ENCODE results near the gene KLHL6.
"Not testable (repeated sequence)": the region's sequence is repeated elsewhere in the genome, so short reads cannot be mapped to it uniquely, and the experiment has no call there.

The KLHL6 gene, protein sequence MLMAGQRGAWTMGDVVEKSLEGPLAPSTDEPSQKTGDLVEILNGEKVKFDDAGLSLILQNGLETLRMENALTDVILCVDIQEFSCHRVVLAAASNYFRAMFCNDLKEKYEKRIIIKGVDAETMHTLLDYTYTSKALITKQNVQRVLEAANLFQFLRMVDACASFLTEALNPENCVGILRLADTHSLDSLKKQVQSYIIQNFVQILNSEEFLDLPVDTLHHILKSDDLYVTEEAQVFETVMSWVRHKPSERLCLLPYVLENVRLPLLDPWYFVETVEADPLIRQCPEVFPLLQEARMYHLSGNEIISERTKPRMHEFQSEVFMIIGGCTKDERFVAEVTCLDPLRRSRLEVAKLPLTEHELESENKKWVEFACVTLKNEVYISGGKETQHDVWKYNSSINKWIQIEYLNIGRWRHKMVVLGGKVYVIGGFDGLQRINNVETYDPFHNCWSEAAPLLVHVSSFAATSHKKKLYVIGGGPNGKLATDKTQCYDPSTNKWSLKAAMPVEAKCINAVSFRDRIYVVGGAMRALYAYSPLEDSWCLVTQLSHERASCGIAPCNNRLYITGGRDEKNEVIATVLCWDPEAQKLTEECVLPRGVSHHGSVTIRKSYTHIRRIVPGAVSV

DNA sequence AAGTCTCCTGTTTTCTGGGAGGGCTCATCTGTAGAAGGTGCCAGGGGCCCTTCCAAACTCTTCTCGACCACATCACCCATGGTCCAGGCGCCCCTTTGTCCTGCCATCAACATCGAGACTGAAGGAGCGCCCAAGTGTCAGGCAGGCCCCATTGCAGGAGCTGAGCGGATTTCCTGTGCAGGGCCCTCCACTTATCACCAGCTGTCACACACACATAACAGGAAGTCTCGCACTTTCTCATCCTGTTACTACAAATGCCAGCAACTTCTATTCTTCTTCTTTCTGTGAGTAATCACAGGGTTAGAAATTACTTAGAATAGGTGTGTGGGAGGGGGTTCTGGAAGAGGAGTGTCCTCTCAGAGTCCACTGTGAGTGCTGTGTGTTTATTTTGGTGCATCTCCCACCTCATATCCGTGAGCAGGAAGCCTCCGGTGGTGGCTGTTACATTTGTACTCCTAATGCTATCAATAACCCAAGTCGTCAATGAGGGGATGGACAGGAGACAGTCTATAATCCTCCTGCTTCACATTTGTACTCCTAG, at the start of gene KLHL6:
Gene KLHL6, minus strand, starts transcription at position 166 of the 541 bp plus-strand sequence. Its CDS starts 53 bp downstream, at position 113.
- DNase-seq: no peak

DNA sequence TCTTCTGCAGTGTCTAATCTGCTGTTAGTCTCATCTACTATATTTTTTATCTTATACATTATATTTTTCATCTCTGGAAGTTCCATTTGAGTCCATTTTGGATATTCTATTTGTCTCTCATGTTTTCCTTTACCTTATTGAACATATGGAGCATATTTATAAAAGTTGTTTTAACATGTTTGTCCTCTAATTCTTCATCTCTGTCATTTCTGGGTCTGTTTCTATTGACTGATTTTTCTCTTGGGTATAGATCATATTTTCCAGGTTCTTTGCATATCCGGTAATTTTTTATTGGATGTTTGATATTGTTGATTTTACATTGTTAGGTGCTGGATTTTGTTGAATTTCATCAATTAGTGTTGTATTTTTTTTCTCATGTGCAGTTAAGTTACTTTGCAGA, 42.5 kb upstream of the KLHL6 start:
- no peak for DNase-seq

DNA sequence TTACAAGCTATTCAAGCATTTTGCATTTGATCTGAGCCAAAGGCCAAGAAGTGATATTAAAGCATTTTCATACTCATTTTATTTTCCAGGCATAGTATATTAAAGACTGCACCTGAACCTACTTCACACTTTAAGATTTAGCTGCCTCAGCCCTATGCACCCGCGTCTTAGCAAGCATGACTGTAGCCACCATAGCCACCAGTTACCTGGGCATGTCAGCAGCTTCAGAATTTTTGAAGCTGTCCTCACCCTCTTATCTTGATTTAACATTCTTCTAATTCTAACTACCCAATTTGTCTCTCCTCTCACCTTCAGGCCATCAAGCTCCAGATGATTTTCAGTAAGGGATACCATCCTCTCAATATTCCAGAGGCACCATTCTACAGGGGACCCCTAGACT, 39.1 kb upstream of the KLHL6 start:
- no peak for DNase-seq

DNA sequence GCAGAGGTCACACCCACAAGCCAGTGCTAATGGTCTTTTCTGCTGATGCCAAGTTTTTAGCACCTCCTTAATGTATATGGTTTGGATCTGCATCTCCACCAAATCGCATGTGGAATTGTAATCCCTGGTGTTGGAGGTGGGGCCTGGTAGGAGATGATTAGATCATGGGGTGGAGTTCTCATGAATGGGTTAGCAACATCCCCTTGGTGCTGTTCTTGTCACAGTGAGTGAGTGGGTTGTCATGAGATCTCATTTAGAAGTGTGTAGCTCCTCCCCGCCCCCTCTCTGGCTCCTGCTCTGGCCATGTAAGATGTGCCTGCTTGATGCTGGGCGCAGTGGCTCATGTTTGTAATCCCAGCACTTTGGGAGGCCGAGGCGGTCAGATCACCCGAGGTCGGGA, 37.3 kb upstream of the KLHL6 start:
- DNase-seq: no peak

DNA sequence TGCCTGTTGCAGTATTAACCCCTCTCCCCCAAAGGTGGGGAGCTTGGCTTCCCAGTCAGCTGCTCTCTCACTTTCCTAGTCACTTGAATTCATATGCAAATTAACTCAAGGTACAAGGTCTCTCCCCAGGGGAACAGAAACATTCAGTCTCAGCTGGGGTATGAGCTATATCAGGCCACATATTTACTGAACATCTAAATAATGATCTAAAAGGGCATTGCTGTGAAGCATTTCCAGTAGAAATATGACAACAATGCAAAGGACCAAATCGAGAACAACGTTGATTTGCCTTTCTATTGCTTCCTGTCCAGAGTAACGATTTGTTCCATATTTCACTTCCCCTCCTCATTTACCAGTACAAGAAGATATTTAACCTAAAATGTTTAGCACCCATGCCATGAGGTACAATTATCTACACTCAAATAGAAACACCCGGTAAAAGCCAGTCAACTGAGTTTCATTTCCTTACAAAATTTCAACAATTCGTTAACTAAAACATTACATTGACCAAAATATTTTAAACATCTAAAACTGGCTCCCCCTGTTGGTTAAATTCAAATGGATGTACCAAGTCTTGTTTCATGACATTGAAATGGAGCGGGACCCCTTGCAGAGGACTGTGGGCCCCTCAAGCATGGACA, 36.5 kb upstream of the KLHL6 start:
- DNase-seq: no peak

DNA sequence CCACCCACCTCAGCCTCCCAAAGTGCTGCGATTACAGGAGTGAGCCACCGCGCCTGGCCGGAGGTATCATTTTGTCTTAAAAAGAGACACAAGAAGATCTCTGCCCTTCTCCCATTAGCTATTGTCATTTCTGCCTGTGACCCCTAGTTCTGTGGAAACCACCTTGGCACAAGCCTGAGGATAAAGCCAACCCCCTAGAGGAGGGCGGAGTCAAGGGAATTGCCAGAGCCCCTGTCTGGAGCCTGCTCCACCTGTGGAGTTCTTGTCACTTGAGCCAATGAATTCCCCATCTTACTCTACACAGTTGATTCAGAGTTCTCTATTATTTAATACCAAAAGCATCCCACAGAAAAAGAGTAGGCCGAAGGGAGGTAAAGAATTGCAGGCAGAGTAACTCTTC, 34.9 kb upstream of the KLHL6 start:
- no peak for DNase-seq

DNA sequence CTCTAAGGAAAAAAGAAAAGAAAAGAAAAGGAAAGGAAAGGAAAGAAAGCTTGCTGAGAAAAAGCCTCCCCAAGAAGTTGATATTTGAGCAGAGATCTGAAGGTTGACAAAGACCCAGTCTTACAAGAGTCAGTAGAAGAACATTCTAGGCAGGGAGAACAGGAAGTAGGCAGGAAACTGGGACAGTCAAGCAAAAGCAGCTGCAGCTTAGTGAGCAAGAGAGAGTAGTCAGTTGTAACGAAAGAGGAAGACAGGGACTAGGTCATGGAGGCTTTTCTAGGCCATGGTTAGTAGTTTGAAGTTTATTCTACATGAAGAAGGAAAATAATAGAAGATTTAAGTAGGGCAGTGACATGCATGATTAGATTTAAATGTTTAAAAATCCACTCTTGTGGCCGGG, 31.8 kb upstream of the KLHL6 start:
- DNase-seq: no peak

DNA sequence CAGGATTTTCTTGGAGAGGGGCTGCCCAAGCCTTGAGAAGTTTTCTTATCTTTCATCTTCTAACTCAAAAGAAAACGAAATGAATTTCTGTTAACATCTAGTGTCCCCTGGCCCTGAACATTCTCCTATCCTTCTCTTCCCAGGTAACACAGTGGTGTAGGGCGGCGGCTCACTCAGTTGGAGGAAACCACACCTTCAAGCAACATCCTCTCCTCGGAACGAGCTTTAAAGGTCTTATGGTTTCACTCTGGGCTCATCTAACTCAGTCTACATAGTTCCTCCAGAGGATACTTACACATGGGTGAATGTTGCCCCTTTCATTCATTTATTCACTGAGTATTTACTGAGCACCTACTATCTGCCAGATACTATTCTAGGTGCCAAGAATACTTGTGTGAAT, 31.0 kb upstream of the KLHL6 start:
- DNase-seq: no peak

DNA sequence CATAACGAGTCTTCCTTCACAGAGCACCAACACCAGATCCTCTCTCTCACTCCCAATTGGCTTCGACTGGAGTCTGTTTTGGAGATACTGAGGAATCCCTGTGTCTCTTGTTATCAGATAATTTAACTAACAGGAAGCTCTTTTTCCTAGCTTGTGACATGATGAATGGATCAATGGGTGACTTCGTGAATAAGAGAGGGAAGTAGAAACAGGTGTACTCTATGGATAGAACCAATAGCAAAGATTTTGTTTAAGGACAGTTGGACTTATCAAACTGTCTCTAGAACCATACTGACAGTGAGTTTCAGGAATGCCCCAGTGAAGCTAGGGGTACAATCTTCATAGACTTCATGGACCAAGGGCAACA, 29.4 kb upstream of the KLHL6 start:
- DNase-seq: no peak

DNA sequence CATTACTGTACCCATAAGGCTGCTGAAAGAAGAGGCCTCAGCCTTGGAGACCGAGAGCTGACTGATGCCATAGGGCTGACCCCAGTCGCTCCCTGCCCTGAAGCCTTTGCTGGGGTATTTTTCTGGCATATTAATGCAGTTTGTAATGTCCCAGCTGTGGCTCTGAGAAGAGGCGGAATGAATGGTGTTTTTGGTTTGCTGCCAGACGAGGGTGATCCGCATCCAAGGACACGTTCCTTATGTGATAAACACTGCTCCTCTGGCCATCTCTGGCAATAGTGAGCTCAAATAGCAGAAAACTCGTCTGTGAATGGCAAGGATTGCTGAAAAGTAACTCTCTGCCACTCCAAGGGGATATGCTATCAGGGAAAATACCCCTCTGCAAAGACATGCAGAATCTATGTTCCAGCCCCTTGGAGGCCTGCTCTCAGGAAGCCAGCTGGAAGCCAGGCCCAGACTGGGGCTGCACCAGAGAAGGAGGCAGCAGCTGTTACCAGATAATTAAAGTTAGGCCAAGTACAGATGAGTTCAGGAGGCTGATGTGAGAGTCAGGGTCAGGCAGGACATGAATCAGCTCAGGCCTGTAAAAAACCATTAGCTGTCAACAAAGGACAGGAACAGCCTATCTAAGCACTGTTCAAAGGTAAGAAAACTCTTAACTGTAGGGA, 28.9 kb upstream of the KLHL6 start:
- no peak for DNase-seq

DNA sequence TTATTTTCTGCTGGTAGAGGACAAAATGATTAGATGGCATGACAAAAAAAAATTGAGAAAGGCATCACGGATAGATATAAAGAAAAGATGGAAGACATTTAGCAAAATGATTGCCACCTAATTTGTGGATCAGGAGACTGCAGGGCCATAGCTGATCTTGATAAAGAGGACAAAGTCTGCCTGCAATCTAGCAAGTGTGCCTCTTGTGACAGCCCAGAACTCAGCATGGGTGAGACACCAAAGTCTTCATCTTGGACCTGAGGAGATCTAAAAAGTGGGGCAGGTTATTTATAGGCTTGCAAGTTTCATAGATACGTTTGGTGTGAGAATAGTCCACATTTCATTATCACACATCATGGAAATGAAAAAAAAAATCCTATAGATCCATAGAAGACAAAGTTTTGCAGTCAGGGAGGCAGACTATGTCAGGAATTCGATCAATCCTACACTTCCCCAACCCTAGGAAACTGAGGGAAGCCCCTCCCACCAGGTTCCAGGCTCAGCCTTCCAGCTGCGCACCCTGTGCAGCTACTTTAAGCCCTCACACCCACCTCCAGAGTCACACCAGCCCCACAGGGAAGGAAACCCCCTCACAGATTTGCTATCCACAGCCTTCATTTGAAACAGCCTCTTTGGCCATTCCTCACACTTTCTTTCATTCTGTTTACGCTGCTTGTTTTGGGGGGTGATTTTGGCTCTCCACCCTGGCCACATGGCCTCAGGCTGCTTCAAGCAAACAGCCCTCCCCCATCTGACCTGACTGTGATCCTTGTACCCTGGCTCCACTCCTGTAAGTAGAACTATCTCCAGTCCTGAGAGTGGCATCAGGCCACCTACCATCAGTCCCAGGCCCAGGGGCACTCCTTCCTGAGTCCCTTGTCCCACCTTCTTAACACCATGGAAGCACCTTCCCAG, 28.1 kb upstream of the KLHL6 start:
- no peak for DNase-seq

DNA sequence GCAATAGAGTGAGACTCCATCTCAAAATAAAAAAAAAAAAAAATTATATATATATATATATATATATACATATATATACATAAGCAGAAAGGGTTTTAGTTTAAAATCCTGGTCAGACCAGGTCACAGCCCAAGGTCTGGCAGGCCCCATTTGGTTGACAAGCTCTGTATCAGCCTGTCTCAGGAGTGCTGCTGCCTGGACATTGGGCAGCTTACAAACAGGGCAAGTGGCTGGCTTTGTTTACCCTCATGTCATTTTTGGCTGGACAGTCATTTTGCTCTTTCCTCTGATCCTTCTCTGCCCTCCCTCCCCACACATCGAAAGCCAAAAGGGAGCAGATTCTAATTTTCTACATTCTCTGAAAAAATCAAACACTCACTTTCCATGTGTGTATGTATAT, 26.7 kb upstream of the KLHL6 start:
- DNase-seq: no peak

DNA sequence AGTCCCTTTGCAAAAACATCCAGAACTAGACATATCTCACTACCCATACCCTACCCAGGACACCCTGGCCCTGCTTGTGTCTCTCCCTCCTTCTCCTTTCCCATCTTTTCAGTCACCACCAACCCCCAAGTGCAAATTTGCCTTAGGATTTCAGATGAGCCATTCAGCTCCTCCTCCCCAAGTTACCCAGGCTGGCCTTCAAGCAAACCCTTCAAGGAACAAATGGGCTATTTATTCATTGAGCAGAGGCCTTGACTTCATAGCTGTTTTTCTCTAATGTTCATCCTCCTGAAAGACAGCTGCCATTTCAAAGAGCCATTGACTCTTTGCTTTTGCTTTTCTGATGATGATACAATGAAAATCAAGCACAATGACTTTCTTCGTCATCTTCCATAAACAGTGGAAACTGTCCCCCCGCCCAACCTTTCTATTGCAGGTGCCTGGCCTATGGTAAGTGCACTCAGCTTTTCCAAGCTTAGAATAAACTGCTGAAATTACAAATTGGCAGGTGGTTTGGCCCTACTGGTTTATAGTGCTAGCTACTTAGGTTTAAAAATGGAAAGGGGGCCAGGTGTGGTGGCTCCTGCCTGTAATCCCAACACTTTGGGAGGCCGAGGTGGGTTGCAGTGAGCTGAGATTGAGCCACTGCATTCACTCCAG, 26.1 kb upstream of the KLHL6 start:
- no peak for DNase-seq

DNA sequence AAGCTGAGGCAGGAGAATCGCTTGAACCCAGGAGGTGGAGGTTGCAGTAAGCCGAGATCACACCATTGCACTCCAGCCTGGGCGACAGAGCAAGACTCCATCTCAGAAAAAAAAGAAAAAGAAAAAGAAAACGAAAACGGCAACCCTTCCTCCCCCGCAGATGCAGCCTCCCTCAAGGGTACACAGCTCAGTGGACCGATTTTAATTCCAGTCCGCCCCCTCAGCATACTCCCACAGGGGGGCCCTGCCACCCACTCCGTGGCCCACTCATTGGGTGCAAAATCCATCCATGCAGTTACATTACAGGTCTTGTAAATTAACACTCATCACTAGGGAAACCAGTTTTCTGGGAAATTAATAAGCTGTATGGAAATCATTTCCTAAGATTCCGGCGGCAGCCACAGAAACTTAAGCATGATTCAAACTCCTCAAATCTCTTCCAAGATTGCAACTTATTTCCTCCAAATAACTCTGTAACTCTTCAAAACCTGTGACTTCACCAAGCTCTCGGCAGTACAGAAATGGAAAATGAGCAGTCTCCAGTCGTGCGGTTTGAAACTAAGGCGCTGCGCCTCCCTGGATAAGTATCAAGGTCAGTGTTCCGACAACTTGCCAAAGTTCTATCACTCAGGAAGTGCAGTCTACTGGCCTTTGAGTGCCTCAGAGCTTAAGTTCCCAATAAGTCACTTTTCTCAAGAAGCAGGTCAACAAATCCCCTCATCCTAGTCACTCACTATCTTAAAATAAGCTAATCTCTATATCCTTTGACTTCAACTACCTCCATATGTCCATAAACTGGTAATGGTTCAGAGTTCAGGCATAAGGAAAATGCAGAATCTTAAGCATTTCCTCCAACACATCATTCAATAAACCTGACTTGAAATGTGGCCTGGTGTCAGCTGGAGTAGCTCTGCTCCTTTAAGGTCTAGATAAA, 24.7 kb upstream of the KLHL6 start:
- no peak for DNase-seq

DNA sequence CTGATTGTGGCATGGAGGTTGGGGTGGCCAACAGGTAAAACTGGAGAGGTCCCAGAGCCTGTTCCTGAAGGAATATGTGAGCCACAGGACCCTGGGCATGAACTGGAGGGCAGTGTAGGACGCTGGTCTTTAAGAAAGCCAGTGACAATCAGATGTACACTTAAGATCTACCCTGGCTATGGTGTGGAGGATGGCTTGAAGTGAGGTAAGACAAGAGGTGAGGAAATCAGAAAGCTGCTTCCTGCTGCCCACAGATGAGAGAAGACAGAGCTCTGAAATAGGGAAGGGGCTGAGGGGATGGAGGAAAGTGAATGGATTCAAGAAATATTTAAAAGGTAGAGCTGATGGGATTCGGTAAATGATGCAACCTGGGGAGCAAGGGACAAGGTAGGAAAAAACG, 22.7 kb upstream of the KLHL6 start:
- DNase-seq: no peak

DNA sequence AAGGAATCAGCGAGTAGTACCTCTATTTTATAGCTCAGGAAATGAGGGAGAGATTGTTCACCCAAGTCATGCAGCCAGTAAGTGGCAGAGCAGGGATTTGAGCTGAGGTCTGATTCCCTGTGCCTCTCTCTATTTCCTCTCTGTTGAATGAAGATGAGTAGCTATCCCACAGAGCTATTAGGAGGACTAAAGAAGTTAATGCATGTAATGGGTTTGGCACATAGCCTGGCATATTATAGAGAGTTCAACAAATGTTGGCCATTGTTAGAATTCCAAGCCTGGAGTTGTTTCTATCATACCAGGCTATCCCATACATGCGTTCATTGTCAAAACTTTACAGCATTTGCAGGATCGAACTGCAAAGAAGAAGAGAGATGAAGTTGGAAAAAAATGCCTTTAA, 21.8 kb upstream of the KLHL6 start:
- DNase-seq: no peak

DNA sequence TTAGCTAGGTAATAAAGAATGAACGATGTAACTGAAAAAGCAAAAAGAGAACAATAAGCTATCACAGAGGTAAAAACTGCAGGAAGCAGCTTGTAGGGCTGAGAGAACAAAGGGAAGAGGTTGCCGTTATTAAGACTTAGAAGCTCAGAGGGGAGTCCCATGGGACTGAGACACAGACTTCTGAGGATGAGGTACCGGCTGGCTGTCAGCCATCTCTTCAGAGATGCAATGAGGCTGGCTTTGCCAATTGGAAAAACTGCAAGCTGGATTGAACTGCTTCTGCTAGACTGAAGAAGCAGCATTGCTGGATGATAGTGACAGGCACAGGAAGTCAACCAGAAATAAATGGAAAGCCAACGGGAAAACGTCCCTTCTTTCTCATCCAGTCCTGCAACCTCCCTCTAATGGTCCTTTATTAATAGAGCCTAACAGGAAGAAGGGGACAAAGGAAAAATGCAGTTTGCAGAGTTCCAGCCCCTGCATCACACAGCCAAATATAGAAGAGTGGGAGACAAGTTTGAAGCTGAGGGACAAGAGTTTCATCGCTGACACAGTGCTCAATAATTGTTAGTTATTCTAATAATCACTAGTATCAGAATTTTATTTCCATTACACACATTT, 21.1 kb upstream of the KLHL6 start:
- DNase-seq: no peak

DNA sequence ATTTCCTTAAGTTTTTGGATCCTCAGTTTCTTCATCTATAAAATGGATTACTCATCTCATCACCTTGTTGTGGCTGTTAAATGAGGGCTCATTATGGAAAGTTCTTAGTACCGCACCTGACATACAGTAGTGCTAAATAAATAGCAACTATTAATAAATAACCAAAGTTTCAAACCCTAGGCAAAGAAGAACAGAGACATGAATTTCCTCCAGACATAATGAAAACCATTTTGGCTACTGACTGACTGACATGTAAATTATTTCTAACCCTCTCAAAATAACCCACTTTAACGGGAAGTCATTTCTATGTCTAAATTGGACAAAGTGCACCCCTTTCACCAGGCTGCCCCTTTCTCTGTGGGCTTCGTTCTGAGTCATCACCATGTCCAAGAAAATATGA, 17.4 kb upstream of the KLHL6 start:
- DNase-seq: no peak

DNA sequence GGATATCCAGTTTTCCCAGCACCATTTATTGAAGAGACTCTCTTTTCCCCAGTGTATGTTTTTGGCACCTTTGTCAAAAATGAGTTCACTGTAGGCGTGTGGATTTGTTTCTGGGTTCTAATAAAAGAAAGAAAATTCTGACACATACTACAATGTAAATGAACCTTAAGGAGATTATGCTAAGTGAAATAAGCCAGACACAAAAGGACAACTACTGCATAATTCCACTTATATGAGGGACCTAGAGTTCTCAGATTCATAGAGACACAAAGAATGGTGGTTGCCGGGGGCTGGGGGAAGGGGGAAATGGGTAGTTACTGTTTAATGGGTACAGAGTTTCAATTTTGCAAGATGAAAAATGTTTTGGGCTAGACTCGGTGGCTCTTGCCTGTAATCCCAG, 14.7 kb upstream of the KLHL6 start:
- not testable (repeated sequence) for DNase-seq

DNA sequence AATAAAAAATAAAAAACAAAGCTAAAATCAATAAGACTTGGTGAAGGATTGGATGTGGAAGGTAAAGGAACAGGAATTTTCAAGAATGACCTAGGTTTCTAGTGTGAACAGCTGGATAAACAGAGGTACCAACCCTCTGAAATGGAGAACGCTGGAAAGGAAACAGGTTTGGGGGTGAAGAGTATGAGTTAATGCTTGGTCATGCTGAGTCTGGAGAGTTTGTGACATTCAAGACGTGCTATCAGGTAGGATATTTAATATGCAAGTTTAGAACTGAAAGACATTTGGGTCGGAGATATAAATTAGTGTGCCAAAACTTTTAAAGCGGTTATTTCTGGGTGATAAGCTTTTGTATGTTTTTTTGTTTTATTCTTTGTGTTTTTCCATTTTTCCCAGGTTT, 11.4 kb upstream of the KLHL6 start:
- DNase-seq: no peak
